Fibroblast of the conjunctiva (primary cell): ENCODE data around the gene PHLDA3.
A peak's percentile ranks its signal among the peaks of the same experiment; 100 is the strongest.
"Not testable (repeated sequence)": the region's sequence is repeated elsewhere in the genome, so short reads cannot be mapped to it uniquely, and the experiment has no call there.

Experiments used
- DNase-seq: peaks from one replicate; pipeline ENCODE4 v3.0.0-alpha.2; 2010; ENCODE audit warnings: low read depth

PHLDA3 gene

DNA sequence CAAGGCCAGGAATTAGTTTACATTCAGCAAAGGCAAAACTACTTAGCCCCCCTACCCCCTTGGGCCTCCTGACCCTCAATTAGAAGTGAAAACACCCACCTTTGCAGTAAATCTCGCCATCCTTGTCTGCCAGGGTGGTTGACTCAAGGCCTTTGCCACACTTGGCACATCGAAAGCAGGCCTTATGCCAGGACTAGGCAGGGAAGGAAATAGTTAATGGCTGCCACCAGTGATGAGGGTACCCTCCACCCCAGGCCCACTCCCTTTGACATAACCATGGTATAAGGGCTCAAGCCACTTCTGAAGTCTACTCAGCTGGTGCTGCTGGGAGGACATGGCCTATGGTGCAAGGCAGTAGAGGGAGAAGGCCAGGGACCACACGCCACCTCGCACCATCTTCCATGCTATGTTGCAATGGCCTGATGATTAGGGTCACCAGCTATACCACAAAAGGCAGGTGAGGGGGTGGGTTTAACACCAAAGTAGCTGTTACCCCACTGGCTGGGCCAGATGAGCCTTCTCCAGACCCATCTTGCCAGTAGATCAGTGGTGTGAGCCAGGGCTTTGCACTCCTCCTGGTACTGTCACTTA is 16.3 kb upstream of the PHLDA3 start:
- no peak for DNase-seq

DNA sequence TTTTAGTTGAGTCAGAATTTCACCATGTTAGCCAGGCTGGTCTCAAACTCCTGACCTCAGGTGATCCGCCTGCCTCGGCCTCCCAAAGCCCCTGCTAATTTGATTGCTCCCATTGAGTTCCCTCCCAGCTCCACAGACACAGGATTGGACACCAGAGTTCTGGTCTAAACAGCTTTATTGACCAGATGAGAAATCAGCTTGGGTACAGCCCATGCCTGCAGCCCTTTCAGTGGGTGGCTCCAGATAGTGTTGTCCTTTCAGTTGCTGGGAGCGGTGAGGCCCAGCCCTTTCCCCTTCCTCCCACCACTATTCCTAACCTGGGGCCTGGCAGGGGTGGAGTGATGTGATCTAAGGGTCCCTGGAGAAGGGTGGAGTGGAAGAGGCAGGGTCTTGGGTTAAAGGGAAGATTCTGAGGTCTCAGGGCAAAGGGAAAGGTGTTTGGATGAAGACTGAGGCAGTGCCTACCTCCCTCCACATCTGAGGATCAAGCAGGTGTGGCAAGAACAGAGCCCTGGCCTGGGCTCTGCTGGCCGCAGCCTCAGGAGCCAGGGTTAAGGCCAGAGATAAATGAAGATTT is 14.5 kb upstream of the PHLDA3 start:
- DNase-seq = no peak

DNA sequence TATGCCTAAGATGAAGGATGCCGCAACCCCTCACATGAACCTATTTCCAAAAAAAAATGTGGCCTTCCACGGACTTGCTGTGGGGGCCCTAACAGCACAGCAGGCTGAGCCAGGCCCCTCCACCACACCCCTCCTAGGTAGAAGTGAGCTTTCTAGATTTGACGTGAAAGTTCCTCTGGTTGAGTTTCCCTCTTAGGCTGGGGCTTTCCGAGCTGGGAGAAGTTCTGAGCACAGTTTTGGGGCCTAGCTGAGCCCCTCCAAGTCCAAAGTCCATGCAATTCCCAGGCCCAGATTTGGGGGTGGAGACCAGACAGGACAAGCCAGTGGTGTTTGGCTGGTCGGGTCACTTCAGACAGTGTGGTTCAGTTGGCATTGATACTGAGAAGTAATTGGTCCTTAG is 13.8 kb upstream of the PHLDA3 start:
- DNase-seq = no peak

DNA sequence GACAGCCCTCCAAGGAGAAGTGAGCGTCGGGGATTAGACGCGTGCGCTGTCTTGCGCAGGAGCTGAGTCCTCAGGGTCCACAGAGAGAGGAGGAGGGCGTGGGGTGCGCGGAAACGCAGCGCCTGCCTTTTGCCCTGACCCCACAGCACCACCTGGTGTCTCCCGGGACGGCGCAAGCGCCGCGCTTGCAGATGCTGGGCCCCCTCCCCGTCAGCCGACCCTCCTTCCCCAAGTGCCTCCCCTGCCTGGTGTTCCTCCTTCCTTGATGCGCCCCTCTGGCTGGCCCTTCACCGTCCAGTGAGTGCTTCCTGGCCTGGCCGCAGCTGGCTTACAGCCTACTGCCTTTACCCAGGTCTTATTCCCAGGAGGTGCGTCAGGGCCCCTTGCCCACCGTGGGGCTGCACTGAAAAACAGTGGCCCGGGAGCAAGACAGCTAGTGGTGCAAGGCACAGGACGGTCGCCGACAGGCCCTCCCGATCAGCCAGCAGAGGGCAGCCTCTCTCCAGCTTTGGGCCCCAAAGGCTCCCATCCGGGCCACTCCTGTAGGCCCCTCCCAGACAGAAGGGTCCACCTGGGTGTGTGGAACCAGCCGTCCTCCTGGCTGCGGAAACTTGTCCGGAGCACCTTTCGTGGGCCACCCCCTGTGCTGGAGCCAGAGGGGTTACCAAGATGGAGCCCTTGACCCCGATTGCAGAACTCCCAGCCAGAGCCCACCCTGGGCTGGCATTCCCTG is 12.9 kb upstream of the PHLDA3 start:
- no peak for DNase-seq

DNA sequence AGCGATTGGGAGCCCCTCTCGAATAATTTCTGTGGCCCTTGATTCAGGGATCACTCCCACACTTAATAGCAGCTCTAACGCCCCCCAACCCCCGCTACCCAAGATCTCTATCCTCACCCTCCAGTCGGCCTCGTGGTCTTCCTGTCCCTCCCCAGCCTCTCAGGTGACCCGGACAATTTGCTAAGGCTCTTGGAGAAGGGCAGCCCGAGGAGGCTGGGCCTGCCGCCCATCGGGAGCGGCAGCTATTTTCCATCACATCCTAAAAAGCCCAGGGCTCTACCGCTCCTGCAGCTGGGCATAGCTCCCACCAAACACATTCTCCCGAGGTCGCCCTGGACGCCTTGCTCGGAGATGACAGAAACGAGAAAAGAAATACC is 12.0 kb upstream of the PHLDA3 start:
- DNase-seq = no peak

DNA sequence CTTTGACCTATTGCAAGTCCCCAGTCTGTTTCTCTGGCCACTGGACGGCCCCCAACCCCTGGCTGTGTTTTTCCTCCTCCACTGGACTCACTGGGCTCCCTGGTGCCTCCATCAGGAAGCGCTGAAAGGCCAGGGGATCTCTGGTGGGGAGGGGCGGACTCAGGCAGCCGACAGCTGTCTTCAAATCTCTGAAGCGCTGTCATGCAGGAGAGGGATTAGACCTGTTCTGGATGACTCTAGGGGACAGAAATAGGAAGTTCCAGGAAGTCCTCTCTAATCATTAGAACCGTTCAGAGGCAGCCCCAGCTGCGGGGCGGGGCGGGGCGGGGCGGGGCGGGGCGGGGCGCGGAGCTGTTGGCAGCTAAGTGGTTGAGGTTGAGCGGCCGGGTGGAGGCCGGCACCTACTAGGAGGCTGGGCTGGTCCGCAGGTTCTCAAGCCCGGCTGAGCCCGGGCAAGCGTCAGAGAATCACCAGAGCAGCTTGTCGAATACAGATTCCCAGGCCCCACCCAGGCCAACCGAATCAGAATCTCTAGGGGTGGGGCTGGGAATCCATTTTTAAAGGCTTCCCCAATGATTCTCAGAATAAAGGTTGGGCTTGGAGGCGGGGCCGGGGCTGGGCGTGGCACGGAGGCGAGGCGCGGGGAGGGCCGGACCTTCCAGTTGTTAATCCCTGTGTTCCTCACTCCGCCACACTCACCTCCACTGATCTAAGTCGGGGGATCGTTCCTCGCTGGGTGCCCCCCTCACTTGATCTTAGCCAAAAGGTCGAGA is 11.4 kb upstream of the PHLDA3 start:
- DNase-seq = peak; percentile 75

DNA sequence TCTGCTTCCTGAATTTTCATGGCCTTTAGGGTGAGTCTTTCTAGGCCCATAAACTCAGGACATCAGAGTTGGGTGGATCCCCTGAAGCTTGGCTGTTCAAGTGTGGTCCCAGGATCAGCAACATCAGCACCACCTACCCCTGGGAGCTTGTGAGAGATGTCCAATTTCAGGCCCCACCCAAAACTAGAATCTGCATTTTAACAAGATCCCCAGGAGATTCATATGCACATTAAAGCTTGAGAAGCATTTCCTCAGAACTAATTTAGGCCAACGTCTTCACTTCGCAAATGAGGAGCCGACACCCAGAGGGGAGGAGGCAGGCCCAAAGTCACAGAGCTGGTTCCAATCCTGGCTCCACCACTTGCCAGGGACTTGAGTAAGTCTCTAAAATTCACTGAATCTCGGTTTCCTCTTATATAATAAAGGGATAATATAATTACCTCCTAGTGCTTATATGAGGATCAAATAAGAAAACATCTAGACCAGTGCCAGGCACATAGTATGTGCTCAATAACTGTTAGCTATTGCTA is 10.3 kb upstream of the PHLDA3 start:
- no peak for DNase-seq

DNA sequence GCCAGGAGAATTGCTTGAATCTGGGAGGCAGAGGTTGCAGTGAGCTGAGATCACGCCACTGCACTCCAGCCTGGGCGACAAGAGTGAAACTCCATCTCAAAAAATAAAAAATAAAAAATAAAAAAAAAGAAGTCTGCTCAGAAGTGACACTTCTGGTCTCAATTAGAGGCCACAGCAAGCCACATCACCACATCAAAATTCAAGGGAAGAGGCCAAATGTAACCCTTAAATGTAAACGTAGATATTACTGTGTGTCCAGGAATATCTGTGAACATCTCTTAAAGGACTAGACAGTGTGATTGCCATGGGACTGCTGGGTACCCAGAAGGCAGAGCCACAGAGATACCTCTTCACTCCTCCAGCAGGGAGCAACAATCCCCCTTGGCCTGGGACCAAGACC is 9.7 kb upstream of the PHLDA3 start:
- not testable (repeated sequence) for DNase-seq

DNA sequence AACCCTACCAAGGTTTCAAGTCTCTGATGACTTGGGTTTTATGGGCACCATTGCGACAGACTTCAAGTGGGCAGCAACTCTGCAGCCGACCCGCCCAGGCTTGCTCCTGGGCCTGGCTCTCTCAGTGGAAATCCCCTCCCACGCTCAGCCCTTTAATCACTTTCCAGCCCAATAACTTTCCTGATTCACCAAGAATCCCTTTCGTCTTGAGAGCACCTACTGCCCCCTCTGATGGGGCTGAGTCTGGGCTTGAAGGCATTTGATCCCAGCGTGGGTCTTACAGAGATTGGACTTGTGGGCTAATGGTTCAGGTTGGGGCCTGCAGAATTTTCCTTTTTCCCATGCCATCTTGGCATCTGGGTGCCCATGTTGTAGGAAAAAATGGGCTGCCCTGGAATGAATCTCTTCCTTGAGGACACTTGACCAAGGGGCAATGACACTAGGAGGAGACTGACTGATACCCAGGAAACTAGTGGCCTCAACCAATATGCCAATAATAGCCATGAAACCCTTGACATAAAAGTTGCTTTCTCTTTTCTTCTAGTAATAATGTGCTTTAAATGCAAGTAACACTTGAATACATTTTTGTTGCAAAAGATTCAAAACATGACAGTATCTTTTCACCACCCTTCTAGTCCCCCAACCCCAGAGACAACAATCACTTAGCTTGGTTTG is 7.8 kb upstream of the PHLDA3 start:
- no peak for DNase-seq

DNA sequence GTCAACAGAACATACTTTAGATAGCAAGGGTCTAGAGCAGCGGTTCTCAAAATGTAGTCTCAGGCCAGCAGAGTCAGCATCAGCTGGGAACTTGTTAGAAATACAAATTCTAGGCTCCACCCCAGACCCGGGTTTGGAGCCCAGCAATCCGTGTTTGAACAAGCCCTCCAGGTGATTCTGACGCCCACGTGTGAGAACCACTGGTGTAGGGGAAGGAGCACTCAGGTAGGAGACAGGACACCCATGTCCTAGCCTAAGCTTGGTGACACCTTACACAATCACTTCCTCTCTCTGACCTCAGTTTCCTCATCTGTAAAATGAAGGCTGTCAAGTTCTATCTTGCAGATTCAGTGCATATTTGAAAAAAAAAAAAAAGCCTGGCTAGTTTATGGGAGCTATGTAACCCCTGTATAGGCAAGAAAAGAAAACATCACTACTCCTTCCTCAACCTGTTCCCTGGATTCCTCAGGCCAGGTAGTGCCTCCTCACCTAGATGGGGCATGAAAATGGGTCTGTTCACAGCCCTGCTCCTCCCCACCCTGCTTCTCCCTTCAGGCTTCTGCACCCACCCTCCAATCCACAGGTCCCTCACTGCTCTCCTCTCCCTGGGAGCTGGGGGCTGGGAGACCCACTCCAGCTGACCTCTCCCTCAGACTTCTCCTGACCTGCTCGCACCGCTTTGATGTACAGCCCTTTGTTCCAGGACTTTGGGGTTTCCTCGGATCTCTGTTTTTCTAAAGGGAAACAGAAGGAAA is 7.1 kb upstream of the PHLDA3 start:
- no peak for DNase-seq

DNA sequence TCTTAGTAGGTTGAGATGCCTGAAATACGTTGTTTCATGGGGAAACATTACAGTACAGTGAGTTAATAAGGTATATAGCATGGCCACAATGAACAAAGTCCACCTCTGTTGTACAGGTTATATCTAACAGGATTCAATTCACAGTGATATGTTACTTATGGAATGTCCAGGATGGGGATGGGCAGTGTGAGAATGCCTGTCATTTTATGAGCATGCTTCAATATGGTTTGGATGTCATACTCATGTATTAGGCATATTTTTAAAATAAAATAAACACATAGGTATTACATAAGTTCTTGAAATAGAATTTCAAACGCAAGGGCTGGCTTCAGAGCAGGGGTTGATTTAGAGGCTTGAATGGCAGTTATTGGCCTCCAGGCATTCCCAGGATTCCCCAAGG is 6.1 kb upstream of the PHLDA3 start:
- DNase-seq = no peak

DNA sequence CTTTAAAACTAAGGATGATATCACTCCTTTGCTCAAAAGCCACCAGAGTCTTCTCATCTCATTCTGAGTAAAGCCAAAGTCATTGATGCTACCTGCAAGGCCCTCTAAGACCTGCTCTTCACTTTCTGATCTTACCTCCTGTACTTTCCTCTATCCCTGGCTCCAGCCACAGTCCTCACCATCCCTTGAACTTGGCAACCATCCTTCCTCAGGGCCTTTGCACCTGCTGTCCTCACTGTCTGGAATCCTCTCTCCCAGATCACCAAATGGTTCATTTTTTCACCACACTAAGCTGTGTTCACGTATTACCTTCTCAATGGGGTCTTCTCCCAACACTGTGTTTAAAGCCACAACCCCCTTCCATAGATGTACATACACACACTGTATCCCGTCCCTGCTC is 4.3 kb upstream of the PHLDA3 start:
- DNase-seq = no peak

DNA sequence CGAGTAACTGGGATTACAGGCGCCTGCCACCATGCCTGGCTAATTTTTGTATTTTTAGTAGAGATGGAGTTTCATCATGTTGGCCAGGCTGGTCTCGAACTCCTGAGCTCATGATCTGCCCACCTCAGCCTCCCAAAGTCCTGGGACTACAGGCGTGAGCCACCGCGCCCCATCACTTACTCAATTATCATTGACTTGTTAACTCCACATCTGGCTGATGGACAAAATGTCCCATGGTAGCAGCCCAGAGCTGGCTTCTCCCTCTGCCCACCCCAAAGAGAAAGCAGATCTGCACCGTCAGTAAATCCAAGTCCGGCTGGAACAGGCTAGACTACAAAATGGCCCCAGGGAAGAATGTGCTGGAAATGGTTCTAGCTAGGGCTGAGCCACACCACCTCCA is 3.3 kb upstream of the PHLDA3 start:
- not testable (repeated sequence) for DNase-seq

DNA sequence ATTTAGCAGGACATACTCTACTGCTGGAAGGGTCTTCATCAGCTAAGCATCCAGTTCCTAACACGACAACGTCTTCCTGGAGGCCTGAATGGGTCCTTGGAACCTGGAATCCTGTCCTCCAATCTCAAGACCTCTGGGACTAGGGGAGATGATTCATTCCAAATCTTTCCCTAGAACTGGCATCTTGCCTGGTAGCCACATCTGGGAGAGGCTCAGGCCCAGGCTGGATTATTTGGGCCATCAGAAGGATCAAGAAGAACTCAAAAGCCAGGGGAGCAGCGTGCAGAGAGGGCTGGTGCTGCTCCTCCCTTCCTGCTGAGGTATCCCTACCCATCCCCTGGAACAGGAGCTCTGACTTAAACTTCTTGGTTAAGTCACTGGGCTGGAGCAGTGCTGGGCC is 2.8 kb upstream of the PHLDA3 start:
- DNase-seq = peak; percentile 59

DNA sequence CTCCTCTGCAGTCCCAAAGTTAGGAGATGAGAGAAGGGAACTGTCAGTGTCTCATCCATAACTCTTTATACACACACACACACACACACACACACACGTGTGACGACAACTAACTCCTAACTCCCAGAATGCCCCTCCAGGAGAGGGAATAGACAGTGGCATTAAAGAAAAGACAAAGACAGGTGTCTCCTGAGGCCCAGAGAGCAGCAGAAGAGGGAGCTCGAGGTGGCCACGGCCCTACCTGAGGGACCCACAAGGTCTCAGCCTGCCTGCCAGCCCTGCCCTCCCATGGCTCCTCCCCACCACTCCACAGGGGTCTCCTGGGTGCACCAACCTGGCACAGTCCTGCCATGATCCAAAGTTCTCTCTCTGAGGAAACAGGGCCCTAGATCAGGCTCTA is 1.6 kb upstream of the PHLDA3 start:
- DNase-seq = no peak

DNA sequence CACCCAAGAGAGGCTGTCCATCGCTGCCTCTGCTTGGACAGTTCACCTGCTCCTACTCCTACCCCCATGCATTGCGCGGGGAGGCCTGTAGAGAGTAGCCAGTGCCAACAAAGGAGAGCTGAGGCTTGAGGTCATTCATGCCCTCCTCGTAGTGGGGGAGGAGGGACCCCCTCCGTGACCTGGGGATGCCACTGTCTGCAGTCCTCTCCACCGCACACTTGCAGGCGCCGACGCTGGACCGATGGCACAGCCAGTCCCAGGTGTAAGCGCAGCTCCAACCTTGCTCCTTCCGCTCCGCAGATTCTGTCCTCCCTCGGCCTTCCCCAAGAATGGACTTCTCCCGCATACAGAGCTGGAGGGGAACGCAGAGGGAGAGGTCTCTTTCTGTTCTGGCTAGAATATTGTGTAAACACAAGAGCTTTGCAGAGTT is 672 bp upstream of the PHLDA3 start:
- DNase-seq = no peak

DNA sequence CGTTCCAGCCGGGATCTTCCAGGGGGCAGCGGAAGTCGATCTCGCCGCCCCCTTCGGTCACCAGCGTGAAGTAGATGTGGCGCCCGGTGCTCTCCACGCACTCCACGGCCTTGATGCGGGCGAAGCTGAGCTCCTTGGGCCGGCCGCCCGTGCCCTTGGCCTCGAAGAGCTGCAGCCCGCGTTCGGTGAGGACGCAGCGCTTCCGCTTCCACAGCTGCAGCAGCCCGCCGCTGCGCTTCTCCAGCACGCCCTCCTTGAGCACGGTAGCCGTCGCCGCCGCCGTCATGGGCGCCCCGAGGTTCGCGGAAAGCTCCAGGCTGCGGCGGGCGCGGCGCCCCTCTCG is 516 bp downstream of the PHLDA3 start:
- no peak for DNase-seq

DNA sequence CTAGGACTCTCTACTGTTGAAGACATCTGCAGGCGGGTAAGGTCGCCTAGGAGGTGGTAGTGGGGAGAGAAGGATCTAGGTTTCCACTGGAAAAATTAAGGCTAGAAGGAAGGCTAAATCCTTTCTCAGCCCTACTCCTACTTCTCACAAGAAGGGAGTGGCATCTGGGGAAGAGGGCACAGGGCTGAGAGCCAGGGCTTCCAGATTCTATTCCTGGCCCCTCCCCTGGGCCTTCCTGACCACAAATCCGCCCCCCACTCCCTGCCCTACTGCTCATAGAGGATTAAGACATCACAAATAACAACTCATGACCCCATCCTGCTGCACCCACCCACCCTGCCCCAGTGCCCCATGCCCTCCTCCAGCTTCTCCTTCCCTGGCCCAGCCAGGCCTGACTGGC is 2.5 kb downstream of the PHLDA3 start:
- peak; percentile 67 for DNase-seq

DNA sequence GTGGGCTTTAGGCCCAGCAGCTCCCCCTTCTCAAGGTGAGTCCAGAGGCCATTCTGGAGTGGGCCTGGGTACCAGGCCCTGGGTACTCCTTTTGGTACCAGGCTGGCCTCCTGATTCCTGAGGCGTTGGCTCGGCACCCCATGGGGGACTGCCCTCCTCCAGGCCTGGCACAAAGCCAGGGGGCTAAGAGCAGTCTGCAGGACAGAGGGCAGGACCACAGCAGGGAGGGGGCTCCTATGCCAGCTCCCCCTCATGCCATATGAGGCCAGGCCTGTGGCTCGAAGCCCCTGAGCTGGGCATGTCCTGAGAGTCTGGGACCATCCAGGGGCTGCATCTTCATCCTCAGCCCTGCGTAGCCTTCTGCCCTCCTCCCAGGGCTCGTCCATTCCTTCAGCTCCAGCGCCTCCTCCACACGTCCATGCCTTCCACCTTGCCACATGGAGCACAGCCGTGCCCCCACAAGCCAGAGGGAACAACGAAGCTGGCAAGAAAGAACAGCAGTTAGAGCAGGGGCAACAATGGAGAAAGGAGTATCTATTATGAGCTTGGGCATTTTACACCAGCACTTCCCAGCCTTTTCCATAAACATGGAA is 3.2 kb downstream of the PHLDA3 start:
- DNase-seq = no peak

DNA sequence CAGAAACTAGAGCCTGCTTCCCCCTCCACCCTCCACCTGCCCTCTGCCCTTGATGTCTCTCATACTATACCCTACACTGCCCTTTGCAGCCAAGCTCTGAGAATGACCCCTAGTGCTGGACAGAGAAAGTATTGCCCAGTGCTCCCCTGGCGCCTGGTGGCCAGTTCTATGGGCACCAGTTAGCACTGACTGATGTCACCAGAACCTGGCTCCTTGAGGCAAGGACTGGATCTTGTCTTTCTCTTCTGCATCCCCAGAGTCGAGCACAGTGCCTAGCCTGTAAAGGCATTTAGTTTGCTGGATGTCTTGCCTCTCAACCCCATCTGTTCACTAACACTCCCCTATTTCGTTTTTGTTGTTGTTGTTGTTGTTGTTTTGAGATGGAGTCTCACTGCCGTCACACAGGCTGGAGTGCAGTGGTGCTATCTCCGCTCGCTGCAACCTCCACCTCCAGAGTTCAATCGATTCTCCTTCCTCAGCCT is 5.9 kb downstream of the PHLDA3 start:
- no peak for DNase-seq
